Right lobe of liver (tissue), 4 donors: Measurements from ENCODE around the gene PDP2.

ENCODE experiments used
- POLR2A ChIP-seq: fragments of 450-650 bp; IDR thresholded peaks from one replicate; pipeline ENCODE4 v1.6.1; 2017; ENCODE audit warnings: antibody characterized with exemption, mild to moderate bottlenecking
- TF ChIP-seq, protein P1 (sequence below), 4 donors: fragments of 200-600 bp in 3 of 4; fragments of 450-650 bp in 1 of 4; IDR thresholded peaks; one replicate each; pipeline versions ENCODE4 v1.5.1 to v1.8.0; 2016 to 2022; ENCODE audit warnings: antibody characterized with exemption in 4 of 4, mild to moderate bottlenecking in 2 of 4
- donor health status: DM: no; HTN: no; CAD: no.
- donor health status: DM: no; HTN: no; CAD: no.
- donor health status: DM: no; HTN: yes; CAD: no.

DNA sequence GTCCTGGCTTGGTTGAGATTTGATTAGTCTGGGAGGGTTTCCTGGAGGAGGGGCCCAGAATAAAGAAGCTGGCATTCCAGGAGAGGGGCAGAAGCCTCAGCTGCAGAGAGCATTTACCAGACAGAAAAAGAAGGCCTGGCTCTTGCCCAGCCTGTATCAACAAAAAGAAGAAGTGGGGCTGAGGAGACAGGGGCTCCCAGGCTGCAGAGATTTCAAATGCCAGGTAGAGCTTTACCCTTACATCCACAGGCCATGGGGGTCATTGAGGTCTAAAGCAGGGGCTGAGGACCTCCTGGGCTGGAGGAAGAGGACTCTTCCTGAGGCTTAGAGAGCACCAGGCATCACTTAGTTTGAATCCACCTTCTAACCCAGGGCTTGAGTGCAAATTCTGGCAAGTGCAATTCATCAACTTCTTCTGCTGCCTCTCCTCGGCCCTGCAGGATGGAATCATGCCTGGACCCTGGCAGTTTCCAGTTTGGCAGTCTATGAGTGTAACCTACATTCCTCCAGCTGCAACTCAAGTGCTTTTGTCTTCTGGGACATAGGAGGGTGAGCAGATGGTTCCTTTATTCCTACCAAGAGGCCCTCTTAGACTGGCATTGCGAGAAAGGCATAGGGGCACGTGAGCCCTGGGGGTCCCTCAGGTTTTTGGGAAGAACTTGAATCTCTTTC is 20.8 kb upstream of the PDP2 start:
- TF ChIP-seq POLR2A = no peak
- TF ChIP-seq, protein P1, sequence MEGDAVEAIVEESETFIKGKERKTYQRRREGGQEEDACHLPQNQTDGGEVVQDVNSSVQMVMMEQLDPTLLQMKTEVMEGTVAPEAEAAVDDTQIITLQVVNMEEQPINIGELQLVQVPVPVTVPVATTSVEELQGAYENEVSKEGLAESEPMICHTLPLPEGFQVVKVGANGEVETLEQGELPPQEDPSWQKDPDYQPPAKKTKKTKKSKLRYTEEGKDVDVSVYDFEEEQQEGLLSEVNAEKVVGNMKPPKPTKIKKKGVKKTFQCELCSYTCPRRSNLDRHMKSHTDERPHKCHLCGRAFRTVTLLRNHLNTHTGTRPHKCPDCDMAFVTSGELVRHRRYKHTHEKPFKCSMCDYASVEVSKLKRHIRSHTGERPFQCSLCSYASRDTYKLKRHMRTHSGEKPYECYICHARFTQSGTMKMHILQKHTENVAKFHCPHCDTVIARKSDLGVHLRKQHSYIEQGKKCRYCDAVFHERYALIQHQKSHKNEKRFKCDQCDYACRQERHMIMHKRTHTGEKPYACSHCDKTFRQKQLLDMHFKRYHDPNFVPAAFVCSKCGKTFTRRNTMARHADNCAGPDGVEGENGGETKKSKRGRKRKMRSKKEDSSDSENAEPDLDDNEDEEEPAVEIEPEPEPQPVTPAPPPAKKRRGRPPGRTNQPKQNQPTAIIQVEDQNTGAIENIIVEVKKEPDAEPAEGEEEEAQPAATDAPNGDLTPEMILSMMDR (IDR thresholded peaks at IDR 0.05) = no peak
